HepG2 (cell line): ENCODE results near the gene MRPL50. TPM values are rescaled to one million over a fixed set of nuclear protein-coding genes. Genes with fewer than 3 reads are reported as not detected.

ENCODE experiments used
- EEA1 ChIP-seq: sonication (generic); formaldehyde crosslinking; IDR thresholded peaks from 2 replicates; pipeline ENCODE4 v1.5.1; 2020; ENCODE audit warnings: mild to moderate bottlenecking, missing genetic modification reagents, borderline replicate concordance
- HOXA3 ChIP-seq: sonication (generic); formaldehyde crosslinking; IDR thresholded peaks from 2 replicates; pipeline ENCODE4 v1.5.0; 2020; ENCODE audit warnings: missing genetic modification reagents
- ZFY ChIP-seq: sonication (generic); formaldehyde crosslinking; IDR thresholded peaks from 2 replicates; pipeline ENCODE4 v1.4.0; 2020; ENCODE audit warnings: missing genetic modification reagents
- ZNF124 ChIP-seq: sonication (generic); formaldehyde crosslinking; IDR thresholded peaks from 2 replicates; pipeline ENCODE4 v1.4.0; 2020; ENCODE audit warnings: missing genetic modification reagents
- ZNF276 ChIP-seq: sonication (generic); formaldehyde crosslinking; IDR thresholded peaks from 2 replicates; pipeline ENCODE4 v1.4.0; 2020; ENCODE audit warnings: mild to moderate bottlenecking, low read depth, missing genetic modification reagents
- ZNF350 ChIP-seq: sonication (generic); formaldehyde crosslinking; IDR thresholded peaks from 2 replicates; pipeline ENCODE4 v1.4.0; 2020; ENCODE audit warnings: mild to moderate bottlenecking, low read depth, missing genetic modification reagents, borderline replicate concordance
- ZNF513 ChIP-seq: sonication (generic); formaldehyde crosslinking; conservative IDR thresholded peaks from 2 replicates; pipeline ENCODE4 v1.5.0; 2020; ENCODE audit warnings: missing genetic modification reagents
- ZNF563 ChIP-seq: sonication (generic); formaldehyde crosslinking; IDR thresholded peaks from 2 replicates; pipeline ENCODE4 v1.8.0; 2022; ENCODE audit warnings: mild to moderate bottlenecking, moderate library complexity, missing genetic modification reagents
- ZSCAN5A ChIP-seq: sonication (generic); formaldehyde crosslinking; IDR thresholded peaks from 2 replicates; pipeline ENCODE4 v1.8.0; 2022; ENCODE audit warnings: mild to moderate bottlenecking, missing genetic modification reagents, borderline replicate concordance
- polyA plus RNA-seq, 8 experiments: library from polyadenylated mRNA; depleted of rRNA in 3 of 8; stranded (reverse) in 7 of 8; unstranded in 1 of 8; fragments of >200 nt; fragmentation: Illumina TruSeq in 4 of 8; extraction: Trizol in 4 of 8; gene quantifications; 2 replicates each; pipeline versions ENCODE4 v1.2.1 to v1.2.3, GENCODE V29; 2011 to 2016; ENCODE audit warnings: low read depth in 4 of 8, missing spikeins in 1 of 8, mixed read lengths in 1 of 8; ENCODE audit not compliant: insufficient read depth in 1 of 8
- total RNA-seq, 5 experiments: library from RNA; depleted of rRNA; stranded (reverse); fragments of >200 nt; fragmentation: Illumina TruSeq; extraction: Trizol; gene quantifications; 2 replicates each; pipeline ENCODE4 v1.2.3, GENCODE V29; 2016; ENCODE audit warnings: low read depth in 1 of 5

Gene MRPL50
- total and polyA plus RNA-seq, 2 of the 13 experiments (the other 11 are each of a cell fraction or from before 2014, with no cell fraction given), result 37.1 to 70.0 TPM

DNA sequence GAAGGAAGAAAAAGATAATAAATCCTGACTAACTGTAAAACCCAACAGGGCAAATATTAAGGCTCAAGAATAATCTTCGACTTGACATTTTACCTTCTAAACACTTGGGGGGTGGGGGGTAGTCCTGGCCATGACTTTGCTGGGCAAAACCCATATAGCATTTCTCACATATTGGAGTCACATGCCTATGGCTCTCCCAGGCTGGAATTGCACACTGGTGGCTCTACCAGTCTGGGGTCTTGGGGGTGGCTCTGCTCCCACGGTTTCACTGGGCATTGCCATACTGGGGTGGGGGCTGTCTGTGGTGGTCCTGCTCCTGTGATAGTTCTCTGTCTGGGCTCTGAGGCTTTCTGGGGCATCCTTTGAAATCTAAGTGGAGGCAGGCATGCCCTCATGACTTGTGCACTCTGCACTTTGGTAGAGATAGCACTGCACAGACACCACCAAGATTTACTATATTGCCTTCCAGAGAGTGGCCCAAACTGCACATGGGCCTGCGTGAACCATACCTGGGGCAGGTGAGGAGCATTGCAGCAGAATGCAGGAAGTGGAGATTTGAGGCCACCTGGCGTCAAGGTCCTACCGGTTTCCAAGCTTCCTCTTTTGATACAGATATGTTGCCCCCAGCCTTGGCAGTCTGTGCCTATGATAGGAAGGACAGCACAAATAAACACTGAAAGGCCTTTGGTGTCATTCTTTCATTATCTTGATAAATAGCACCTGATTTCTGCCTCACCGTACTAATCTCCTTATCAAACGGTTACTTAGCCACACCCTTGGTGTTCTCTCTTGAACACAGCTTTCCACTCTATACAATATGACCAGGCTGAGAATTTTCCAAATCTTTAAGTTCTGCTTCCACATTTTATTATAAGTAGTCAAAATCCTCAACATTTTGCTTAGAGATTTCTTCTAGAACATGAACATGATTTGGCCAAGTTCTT, 43.4 kb downstream of the MRPL50 start (continued):
- TF ChIP-seq EEA1 (CRISPR knock-in tag), result peak; percentile 78; the same call in 1 of the 2 replicates
- no peak for TF ChIP-seq ZNF124 (CRISPR knock-in tag)
- TF ChIP-seq ZNF513 (CRISPR knock-in tag), result no peak
- TF ChIP-seq ZNF276, result peak; percentile 77; the same call in 1 of the 2 replicates
- TF ChIP-seq ZFY (CRISPR knock-in tag), result 0 out of 2 replicates have a peak, but pooled peaks have one; percentile 39
- TF ChIP-seq ZSCAN5A (CRISPR knock-in tag), result peak; percentile 66; the same call in 1 of the 2 replicates
- TF ChIP-seq HOXA3 (CRISPR knock-in tag), result peak; percentile 10
- TF ChIP-seq ZNF563 (CRISPR knock-in tag), result peak; percentile 34; the same call in 1 of the 2 replicates
- peak; percentile 77; the same call in 1 of the 2 replicates for TF ChIP-seq ZNF350 (CRISPR knock-in tag)
